T-helper 2 cell treated with Interferon-gamma antibody and Interleukin-4, amounts not matched to agents 100 ng/mL and 5 ng/mL, for 36 hours (primary cell): Measurements from ENCODE around the gene WDR74. TPM values are rescaled to one million over a fixed set of nuclear protein-coding genes. Genes with fewer than 3 reads are reported as not detected.

Source experiments
- intact Hi-C: fragments of 100-400 bp; cut with micrococcal nuclease; formaldehyde crosslinking; loops from one replicate; pipeline ENCODE4 v1.15.1; 2023
- total RNA-seq: library from RNA; stranded (reverse); gene quantifications from 2 replicates; pipeline ENCODE4 v1.2.3, GENCODE V29; 2022

The WDR74 gene
- total RNA-seq, 1 donor from 2014 or later: 77.5 TPM

DNA sequence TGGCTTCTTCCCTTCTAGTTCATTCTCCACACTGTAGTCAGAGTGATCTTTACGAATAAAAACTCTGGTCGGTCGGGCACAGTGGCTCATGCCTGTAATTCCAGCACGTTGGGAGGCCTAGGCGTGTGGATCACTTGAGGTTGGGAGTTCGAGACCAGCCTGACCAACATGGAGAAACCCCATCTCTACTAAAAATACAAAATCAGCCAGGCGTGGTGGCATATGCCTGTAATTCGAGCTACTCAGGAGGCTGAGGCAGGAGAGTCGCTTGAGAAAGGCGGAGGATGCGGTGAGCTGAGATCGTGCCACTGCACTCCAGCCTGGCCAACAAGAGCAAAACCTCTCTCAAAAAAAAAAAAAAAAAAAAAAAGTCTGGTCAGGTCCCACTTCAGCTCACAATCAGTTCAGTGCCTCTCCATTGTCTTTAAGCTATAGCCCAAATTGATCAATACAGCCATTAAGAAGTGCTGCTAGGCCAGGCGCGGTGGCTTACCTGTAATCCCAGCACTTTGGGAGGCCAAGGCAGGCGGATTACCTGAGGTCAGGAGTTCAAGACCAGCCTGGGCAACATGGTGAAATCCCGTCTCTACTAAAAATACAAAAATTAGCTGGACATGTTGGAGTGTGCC lies 22.3 kb upstream of the WDR74 start:
- intact Hi-C loops: loop anchor here (1.0 to 10.0 kb wide), 4 partner anchors 19 to 467 kb away; partner anchors contain the start of gene SLC3A2

DNA sequence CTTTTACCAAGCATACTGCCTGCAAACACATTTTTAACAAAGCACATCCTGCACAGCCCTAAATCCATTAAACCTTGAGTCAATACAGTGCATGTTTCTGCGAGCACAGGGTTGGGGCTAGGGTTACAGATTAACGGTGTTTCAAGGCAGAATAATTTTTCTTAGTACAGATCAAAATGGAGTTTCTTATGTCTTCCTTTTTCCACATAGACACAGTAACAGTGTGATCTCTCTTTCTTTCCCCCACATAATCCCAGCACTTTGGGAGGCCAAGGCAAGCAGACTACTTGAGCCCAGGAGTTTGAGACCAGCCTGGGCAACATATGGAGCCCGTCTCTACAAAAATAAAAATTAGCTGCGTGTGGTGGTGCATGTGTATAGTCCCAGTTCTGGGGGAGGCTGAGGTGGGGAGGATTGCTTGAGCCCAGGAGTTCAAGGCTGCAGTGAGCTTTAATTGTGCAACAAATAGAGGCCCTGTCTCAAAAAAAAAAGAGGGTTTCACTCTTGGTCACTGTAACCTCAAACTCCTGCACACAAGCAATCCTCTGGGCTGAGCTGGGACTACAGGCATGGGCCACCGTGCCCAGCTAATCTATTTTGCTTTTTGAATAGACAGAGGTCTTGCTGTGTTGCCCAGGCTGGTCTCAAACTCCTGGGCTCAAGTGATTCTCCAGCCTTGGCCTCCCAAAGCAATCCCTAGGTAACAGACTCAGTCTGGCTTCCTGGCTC lies 21.6 kb upstream of the WDR74 start:
- intact Hi-C loops: loop anchor here (10.0 kb wide), 1 partner anchor 466 kb away; no protein-coding TSS in a partner anchor

DNA sequence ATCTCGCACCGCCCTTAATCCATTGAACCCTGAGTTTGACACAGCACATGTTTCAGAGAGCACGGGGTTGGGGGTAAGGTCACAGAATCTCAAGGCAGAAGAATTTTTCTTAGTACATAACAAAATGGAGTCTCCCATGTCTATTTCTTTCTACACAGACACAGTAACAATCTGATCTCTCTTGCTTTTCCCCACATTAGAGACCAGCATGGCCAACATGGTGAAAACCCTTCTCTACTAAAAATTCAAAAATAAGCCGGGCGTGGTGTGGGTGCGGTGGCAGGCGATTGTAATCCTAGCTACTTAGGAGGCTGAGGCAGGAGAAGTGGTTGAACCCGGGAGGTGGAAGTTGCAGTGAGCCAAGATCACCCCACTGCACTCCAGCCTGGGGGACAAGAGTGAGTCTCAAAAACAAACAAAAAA lies 19.9 kb upstream of the WDR74 start:
- intact Hi-C loops: loop anchor here (5.0 kb wide), 2 partner anchors 87 to 267 kb away; partner anchors contain the start of genes TAF6L and TUT1

DNA sequence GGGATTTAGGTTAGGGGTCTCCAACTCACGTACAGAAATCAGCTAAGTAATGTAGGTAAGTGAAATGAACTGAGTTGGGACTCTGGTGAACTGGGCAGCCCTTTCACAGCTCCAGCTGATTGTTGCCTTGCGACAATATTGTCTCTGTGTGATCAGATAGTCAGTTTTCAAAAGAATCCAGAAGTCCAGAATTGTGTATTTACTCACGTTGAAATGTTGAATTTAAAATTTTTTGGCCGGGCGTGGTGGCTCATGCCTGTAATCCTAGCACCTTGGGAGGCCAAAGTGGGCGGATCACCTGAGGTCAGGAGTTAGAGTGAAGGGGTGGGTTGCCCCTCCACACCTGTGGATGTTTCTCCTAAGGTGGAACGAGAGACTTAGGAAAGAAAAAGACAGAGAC lies 18.8 kb upstream of the WDR74 start:
- intact Hi-C loops: loop anchor here (5.0 kb wide), 2 partner anchors 86 to 266 kb away; partner anchors contain the start of genes TAF6L and TUT1

DNA sequence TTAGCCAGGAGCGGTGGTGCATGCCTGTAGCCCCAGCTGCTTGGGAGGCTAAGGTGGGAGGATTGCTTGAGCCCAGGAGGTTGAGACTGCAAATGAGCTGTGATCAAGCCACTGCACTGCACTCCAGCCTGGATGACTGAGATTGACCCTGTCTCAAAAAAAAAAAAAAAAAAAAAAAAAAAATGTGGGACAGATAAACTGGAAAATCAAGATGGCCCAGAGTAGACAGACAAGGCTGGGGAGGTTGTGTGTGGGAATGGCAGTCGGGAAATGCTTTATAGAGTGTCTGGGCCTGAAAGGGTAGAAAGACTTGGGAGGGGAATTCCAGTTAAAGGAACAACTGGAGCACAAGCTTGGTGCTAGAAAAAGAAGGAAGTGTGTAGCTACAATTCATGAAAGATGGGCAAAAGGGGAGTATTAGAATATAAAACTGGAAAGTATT lies 18.2 kb upstream of the WDR74 start:
- intact Hi-C loops: loop anchor here (5.0 kb wide), 2 partner anchors 85 to 265 kb away; partner anchors contain the start of genes TAF6L and TUT1

DNA sequence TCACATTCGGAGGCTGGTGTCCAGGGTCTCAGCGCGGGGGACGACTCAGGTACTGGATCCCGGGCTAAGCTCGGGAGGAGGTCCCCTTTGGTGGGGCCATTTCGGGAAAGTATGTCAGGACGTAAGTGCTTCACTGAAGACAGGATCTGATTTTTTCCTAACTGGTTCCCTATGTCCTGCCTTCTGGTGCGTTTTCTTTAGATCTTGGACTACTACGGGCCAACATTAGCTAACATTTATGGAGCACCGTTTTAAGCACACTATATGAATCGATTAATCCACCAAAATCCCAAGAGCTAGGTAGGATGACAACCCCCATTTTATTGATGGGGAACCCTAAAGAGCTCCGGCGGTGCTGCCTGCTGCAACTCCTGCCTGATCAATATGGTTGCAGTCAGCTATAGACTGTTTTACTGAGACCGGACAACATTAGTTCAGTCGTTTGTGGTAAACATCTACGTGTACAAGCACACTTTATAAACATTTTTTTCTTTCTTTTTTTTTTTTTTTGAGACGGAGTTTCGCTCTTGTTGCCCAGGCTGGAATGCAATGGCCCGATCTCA lies 17.0 kb upstream of the WDR74 start:
- intact Hi-C loops: loop anchor here (1.0 to 5.0 kb wide), 6 partner anchors 15 to 264 kb away; partner anchors contain the start of genes HNRNPUL2, SLC3A2, TAF6L and TUT1

DNA sequence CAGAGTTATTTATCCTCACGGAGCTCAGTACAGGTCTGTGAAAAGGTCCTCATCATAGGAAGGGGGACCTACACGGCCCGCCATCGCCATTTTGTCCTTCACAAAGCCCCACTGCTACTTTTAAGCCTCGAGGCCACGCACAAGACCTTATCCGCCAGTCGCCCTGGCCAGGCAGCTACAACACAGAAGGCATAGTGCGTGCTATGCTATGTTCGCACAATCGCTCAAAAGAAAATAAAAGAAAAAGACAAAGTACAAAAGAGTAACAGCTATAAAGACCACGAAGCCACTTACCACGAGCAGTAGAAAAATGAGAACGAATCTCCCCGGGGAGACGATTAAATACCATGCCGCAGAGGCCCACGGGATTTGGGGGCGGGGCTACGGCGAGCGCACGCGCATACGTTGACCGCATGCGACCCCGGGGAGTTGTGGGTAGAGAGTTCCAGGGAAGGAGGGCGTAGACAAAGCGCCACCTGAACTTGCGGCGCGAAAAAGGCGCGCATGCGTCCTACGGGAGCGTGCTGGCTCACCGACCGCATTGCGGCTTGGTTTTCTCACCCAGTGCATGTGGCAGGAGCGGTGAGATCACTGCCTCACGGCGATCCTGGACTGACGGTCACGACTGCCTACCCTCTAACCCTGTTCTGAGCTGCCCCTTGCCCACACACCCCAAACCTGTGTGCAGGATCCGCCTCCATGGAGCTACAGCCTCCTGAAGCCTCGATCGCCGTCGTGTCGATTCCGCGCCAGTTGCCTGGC lies 16.4 kb upstream of the WDR74 start:
- intact Hi-C loops: loop anchor here (1.0 to 5.0 kb wide), 7 partner anchors 14 to 263 kb away; partner anchors contain the start of genes HNRNPUL2, SLC3A2, STX5 and TAF6L

DNA sequence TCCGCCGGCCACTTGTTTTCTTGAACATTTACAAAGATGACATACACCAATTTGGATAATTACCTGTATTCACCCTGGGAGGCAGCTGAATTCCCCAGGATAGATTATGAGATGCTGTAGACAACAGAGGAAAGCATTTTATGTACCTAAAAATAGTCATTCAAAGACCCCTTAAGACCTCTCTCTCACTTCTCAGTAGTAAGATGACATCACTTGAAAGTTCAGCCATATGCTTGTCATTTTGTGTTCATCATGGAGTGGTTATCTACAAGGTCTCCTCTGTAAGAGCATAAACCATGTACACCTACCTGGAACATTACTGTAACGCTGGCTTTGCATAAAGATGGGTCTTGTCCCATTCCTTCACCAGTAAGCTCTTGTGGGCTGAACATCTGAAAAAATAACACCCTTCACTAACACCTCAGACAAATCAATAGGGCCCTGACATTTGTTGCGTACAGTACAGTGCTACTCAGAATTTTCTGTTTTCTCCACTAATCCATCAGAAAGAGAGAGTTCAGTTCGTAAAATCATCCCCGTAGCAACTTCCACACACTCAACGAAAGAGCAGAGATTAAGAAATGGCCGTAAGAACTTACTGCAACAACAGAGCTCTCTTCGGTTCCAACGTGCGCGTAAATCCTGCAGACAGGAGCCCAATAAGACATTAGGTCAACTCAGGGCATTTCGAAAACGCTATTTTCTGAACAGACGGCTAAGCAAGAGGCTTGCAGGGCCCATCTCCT lies 15.6 kb upstream of the WDR74 start:
- intact Hi-C loops: loop anchor here (1.0 to 5.0 kb wide), 3 partner anchors 23 to 263 kb away; partner anchors contain the start of genes STX5, TAF6L, TEX54 and TUT1

DNA sequence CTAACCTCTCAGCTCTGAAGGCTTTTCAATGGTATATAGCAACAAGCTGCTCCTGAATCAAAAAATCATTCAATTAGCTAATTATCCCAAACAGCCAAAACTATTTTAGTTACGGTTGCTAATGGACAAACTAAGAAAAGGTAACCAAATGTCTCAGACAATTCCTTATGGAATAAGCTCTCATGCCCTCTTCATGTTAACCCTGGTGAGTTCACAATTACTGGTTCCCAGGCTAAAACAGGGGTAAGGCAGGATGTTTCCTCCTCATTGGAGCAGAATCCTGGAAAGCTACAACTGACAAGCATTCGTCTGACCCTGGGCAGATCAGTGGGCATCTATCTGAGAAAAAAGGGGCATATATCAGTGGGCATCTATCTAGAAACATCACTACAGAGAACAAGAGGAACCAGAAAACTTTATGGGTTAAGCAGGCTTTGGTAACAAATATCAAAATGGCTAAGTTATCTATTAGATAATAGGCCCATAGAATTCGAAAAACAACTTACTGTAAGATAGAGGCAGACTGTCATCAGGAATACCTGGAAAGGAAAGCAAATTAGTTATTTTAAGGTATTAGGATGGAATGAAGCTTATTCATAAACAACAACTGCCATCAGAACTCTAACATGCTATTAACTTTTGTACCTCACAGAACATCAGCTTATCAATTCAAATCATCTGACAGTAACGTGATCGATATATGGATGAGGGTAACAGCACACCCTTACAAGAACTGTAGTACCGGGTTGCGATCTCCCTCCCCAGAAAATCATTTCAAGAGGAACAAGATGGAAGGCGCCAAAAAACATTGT lies 14.8 kb upstream of the WDR74 start:
- intact Hi-C loops: no loop called here

DNA sequence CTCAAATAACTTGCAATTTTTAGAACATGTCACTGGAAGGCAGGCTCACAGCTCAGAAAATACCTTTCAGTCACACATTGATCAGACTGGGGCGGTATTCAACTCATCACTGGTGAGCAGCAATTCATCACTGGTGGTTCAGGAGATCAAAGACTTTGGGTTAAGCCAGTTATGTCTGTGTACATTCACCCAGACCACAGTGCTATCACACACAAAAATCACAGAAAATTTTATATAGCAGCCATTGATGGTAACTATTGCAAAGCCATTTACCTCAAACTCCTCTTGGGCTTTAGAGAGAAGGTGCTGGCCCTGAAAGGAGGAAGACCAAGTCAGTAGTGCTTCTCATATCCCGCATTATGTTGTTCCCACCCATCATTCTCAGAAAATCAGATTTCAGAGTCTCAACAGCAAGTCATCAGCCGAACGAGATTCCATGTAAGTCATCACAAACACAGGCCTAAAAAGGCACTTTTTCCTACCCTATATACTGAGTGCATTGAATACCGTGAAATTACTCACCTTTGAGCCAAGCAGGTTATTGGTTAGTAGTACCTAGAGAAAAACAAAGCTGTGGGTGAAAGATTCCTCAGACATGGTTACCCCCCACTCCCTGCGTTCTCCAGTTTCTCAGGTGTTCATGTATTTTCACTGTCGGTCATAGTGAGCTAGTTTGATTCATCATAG lies 14.0 kb upstream of the WDR74 start:
- intact Hi-C loops: no loop called here

DNA sequence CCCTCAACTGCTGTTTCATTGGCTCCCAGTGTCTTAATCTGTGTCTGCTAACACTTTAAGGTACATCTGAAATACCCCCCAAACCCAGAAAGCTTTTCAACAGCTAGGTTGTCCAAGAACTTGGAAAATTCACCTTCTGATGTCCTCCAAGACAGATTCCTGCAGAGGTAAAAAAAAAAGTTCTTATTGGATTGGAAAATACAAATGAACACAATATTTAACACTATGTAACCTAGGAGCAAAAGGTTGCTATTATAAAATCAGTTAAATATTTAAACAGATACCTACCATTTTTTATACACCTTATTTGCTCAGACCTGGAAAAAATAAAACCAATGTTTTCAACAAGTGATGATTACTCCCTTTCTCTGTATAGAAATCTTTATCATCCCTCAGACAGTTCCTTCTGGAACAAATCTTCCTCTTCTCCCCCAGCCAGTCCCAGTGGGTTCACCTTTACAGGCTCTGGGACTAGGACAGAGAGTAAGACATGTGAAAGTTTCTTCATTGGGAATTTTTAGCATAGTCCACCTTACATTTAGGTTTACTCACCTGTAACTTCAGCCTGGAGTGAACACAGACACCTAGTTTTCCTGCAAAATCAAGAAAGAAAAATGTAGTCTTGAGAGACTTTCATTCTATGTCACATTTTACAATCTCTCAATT lies 13.3 kb upstream of the WDR74 start:
- intact Hi-C loops: no loop called here

DNA sequence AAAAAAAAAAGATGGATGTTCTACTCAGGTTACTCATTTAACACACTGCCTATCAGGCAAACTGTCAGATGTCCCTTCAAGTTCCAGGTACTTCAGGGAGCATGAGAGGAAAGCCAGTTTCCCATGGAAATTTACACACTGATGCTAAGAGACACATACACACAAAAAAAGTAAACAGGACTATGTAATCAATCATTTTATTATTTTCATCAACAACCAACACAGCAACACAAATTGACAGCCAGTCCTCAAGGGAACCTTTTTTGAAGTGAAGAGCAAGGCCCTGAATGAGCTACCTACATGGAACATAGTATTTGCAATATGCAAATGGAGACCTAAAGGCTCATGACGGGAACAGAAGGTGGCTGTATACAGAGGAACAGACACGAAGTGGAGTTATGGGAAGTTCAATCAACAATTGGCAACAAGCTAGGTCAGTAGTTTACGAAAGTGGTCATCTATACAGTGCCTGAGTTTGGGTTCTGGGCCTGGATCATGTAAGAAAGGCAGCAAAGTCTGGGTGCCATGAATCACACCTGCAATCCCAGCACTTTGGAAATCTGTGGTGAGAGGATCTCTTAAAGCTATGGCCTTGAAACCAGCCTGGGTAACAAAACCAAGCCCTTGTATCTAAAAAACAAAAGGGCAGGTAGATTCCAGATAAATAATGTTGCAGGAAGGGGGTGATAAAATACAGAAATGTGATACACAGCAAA lies 12.6 kb upstream of the WDR74 start:
- intact Hi-C loops: no loop called here

DNA sequence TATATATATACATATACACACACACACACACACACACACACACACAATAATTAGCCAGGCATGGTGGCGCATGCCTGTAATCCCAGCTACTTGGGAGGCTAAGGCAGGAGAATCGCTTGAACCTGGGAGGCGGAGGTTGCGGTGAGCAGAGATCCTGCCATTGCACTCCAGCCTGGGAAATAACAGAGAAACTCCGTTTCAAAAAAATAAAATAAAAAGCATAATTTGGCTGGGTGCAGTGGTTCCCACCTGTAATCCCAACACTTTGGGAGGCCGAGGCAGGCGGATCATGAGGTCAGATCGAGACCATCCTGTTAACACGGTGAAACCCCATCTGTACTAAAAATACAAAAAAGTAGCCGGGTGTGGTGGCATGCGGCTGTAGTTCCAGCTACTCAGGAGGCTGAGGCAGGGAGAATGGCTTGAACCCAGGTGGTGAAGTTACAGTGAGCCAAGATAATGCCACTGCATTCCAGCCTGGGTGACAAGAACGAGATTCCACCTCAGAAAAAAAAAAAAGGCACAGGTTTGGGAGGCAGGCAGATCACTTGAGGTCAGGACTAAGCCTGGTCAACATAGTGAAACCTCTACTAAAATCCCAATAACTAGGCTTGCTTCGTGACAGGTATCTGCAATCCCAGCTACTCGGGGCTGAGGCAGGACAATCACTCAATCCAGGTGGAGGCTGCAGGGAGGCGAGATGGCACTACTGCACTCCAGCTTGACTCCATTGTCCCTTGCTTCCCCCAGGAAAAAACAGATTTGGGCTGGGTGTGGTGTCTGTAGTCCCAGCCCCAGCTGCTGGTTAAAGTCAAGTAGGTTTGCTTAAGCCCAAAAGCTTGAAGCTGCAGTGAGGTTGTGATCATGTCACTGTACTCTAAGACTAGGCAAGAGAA lies 11.8 kb upstream of the WDR74 start:
- intact Hi-C loops: no loop called here

DNA sequence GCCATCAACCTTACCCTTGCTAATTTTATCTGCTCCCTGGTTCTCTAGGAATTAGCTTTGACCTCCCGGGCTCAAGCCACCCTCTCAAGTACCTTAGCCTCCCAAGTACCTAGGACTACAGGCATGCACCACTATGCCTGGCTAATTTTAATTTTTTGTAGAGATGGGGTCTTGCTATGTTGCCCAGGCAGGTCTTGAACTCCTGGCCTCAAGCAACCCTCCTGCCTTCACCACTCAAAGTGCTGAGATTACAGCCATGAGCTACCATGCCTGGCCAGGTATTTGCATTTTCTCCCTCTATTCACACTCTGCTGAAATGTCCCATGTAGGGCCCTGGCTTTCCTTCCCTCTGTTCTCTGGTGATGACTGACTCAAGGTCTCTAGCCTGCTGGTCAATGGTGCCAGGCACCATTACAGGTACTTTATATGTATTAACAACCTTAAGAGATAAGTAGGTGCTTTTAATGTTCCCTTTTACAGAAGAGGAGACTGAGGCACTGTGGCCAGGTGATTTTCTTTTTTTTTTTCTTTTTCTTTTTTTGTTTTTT lies 8.5 kb upstream of the WDR74 start:
- intact Hi-C loops: no loop called here

DNA sequence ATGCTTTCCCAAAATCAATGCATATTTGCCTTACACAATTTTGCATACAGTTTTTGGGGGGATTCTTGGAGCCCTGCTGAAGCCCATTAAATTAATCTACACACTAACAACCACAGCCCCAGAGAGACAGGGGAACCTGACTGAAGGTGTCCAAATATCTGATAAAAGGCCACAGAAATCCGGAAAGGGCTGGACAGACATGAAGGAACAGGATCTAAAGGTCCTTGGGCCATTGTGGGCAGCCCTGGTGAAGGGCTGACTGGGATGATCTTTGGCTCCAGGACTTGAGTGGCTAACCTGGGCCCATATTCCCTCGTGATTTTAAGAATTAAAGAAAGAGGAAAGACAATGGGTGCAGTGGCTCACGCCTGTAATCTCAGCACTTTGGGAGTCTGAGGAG lies 6.8 kb upstream of the WDR74 start:
- intact Hi-C loops: no loop called here

DNA sequence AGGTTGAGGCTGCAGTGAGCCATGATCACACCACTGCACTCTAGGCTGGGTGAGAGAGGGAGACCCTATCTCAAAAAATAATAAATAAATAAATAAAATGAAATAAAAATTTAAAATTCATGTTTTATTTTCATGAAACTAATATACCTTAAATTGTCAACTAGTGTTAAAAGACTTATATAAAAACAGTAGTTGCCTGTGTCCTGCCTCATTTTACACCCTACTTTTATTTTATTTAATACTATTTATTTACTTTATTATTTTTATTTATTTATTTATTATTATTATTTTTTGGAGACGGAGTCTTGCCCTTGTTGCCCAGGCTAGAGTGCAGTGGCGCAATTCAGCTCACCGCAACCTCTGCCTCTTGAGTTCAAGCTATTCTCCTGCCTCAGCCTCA lies 4.8 kb upstream of the WDR74 start:
- intact Hi-C loops: loop anchor here (5.0 kb wide), 1 partner anchor 272 kb away; the partner anchor contains the start of gene EEF1G
